IPS-18a (cell line): ENCODE data around the gene TEX101.
"Not testable (repeated sequence)": the region's sequence is repeated elsewhere in the genome, so short reads cannot be mapped to it uniquely, and the experiment has no call there.

ENCODE experiments used
- H3K27ac ChIP-seq: one replicate; pipeline ENCODE4 v1.5.1; 2013; ENCODE audit warnings: low read length
- H3K27me3 ChIP-seq: one replicate; pipeline ENCODE4 v1.6.1; 2013; ENCODE audit warnings: mild to moderate bottlenecking, low read length; ENCODE audit not compliant: control insufficient read depth, insufficient read depth
- H3K36me3 ChIP-seq: one replicate; pipeline ENCODE4 v1.6.1; 2013; ENCODE audit warnings: low read depth, low read length; ENCODE audit not compliant: control insufficient read depth
- H3K4me1 ChIP-seq: one replicate; pipeline ENCODE4 v1.6.1; 2013; ENCODE audit warnings: low read depth, low read length; ENCODE audit not compliant: control insufficient read depth
- H3K4me3 ChIP-seq: one replicate; pipeline ENCODE4 v1.5.1; 2013; ENCODE audit warnings: low read length
- H3K9ac ChIP-seq: one replicate; pipeline ENCODE4 v1.6.1; 2013; ENCODE audit warnings: mild to moderate bottlenecking, low read length, moderate library complexity
- H3K9me3 ChIP-seq: one replicate; pipeline ENCODE4 v1.6.1; 2013; ENCODE audit warnings: low read depth, low read length; ENCODE audit not compliant: control insufficient read depth

Gene TEX101

GRCh38 chr19:43390903-43391551 is 23.7 kb upstream of the TEX101 start:
- H3K27me3 ChIP-seq, H3K27ac ChIP-seq, H3K36me3 ChIP-seq, H3K4me3 ChIP-seq, H3K4me1 ChIP-seq, H3K9me3 ChIP-seq, H3K9ac ChIP-seq: not testable (repeated sequence)

- H3K4me3 ChIP-seq, H3K4me1 ChIP-seq, H3K27ac ChIP-seq, H3K36me3 ChIP-seq, H3K9me3 ChIP-seq, H3K27me3 ChIP-seq, H3K9ac ChIP-seq: not testable (repeated sequence)
Observed at GRCh38 chr19:43391552-43391935, 23.1 kb upstream of the TEX101 start.

GRCh38 chr19:43393501-43393900 is 21.2 kb upstream of the TEX101 start:
- H3K9ac ChIP-seq, H3K4me1 ChIP-seq, H3K9me3 ChIP-seq, H3K36me3 ChIP-seq, H3K4me3 ChIP-seq, H3K27me3 ChIP-seq, H3K27ac ChIP-seq: not testable (repeated sequence)

- Histone ChIP-seq H3K4me3 (no peak overlapping the region), H3K9me3 (no peaks in the 10 kb centered on the region), H3K9ac (no peak overlapping the region), H3K27me3 (no peaks in the 10 kb centered on the region), H3K4me1 (no peaks in the 10 kb centered on the region), H3K27ac (no peak overlapping the region), H3K36me3 (no peaks in the 10 kb centered on the region)
Observed at GRCh38 chr19:43395561-43395960, 19.1 kb upstream of the TEX101 start.

GRCh38 chr19:43406297-43406696 is 8.4 kb upstream of the TEX101 start:
- Histone ChIP-seq H3K27ac (no peak overlapping the region), H3K36me3 (no peaks in the 10 kb centered on the region), H3K27me3 (no peaks in the 10 kb centered on the region), H3K4me3 (no peak overlapping the region), H3K9ac (no peak overlapping the region), H3K9me3 (no peaks in the 10 kb centered on the region), H3K4me1 (no peaks in the 10 kb centered on the region)

GRCh38 chr19:43407416-43408005 is 7.2 kb upstream of the TEX101 start:
- Histone ChIP-seq H3K9ac (no peak overlapping the region), H3K4me1 (no peaks in the 10 kb centered on the region), H3K36me3 (no peaks in the 10 kb centered on the region), H3K27me3 (no peaks in the 10 kb centered on the region), H3K4me3 (no peak overlapping the region), H3K27ac (no peak overlapping the region), H3K9me3 (no peaks in the 10 kb centered on the region)

- no peaks in the 10 kb centered on the region for H3K36me3 ChIP-seq
- H3K27ac ChIP-seq: no peak overlapping the region
- H3K4me3 ChIP-seq: no peak overlapping the region
- no peaks in the 10 kb centered on the region for H3K27me3 ChIP-seq
- H3K4me1 ChIP-seq: no peaks in the 10 kb centered on the region
- H3K9ac ChIP-seq: no peak overlapping the region
- no peaks in the 10 kb centered on the region for H3K9me3 ChIP-seq
Observed at GRCh38 chr19:43408043-43408442, 6.6 kb upstream of the TEX101 start.

- H3K27ac ChIP-seq: no peak overlapping the region
- no peaks in the 10 kb centered on the region for H3K4me1 ChIP-seq
- H3K27me3 ChIP-seq: no peaks in the 10 kb centered on the region
- no peaks in the 10 kb centered on the region for H3K9me3 ChIP-seq
- no peaks in the 10 kb centered on the region for H3K36me3 ChIP-seq
- no peak overlapping the region for H3K9ac ChIP-seq
- no peak overlapping the region for H3K4me3 ChIP-seq
Observed at GRCh38 chr19:43409415-43409814, 5.3 kb upstream of the TEX101 start.

GRCh38 chr19:43412441-43412840 is 2.2 kb upstream of the TEX101 start:
- Histone ChIP-seq H3K4me3 (no peak overlapping the region), H3K9ac (no peak overlapping the region), H3K9me3 (no peaks in the 10 kb centered on the region), H3K4me1 (no peaks in the 10 kb centered on the region), H3K27me3 (no peaks in the 10 kb centered on the region), H3K27ac (no peak overlapping the region), H3K36me3 (no peaks in the 10 kb centered on the region)

GRCh38 chr19:43416951-43417623 is 2.4 kb downstream of the TEX101 start:
- H3K27ac ChIP-seq: no peak overlapping the region
- no peaks in the 10 kb centered on the region for H3K36me3 ChIP-seq
- H3K4me1 ChIP-seq: peaks cover 5% of the 10 kb centered on the region
- no peak overlapping the region for H3K4me3 ChIP-seq
- no peak overlapping the region for H3K9ac ChIP-seq
- no peaks in the 10 kb centered on the region for H3K9me3 ChIP-seq
- no peaks in the 10 kb centered on the region for H3K27me3 ChIP-seq

- H3K9ac ChIP-seq: no peak overlapping the region
- H3K9me3 ChIP-seq: no peaks in the 10 kb centered on the region
- H3K36me3 ChIP-seq: no peaks in the 10 kb centered on the region
- H3K27me3 ChIP-seq: no peaks in the 10 kb centered on the region
- peaks cover 5% of the 10 kb centered on the region for H3K4me1 ChIP-seq
- no peak overlapping the region for H3K27ac ChIP-seq
- no peak overlapping the region for H3K4me3 ChIP-seq
Observed at GRCh38 chr19:43420954-43421353, 6.3 kb downstream of the TEX101 start.
